K562 (cell line): ENCODE measurements around the gene CTCF. TPM values are rescaled to one million over a fixed set of nuclear protein-coding genes. Genes with fewer than 3 reads are reported as not detected.

Experiments
- ATAC-seq: fragments of 200-7000 bp; cut with Tn5 transposase; 3 replicates; pipeline ENCODE4 v1.9.1; 2020; ENCODE audit warnings: moderate library complexity
- BruUV-seq: library from RNA; stranded (reverse); fragments of 400-500 nt; replicated peaks from 2 replicates; lab custom pipeline; 2021; lab: Mats Ljungman, UMichigan
- CTCF ChIA-PET: fragments of 300-600 bp; formaldehyde crosslinking; extraction: SDS; loops from one replicate; lab custom pipeline; 2021; ENCODE audit warnings: low intra/inter-chr PET ratio; lab: Yijun Ruan, JAX
- POLR2A ChIA-PET: fragments of 300-600, 350-650 bp; sonication (Branson Sonifier 250); formaldehyde crosslinking; extraction: SDS; loops from one replicate; lab custom pipeline; 2021; ENCODE audit warnings: antibody characterized with exemption, inconsistent platforms; lab: Yijun Ruan, JAX
- DNase-seq, 4 experiments: peaks; one replicate each; pipeline versions ENCODE4 v3.0.0 to v3.0.0-alpha.2; 2011 to 2018; ENCODE audit warnings: low spot score in 3 of 4, mixed read lengths in 3 of 4; ENCODE audit errors: extremely low read depth in 1 of 4
- FAIRE-seq: peaks from 2 replicates; lab custom pipeline; 2011; peaks lifted over from hg19 to GRCh38; lab: Jason Lieb, UNC
- H2AFZ ChIP-seq: 2 replicates; pipeline ENCODE4 v1.6.0; 2011; ENCODE audit warnings: low read depth, low read length, control low read depth, inconsistent platforms
- H3K27ac ChIP-seq: fragments of 200-600 bp; 3 replicates; pipeline ENCODE4 v1.8.0; 2011; ENCODE audit warnings: low read depth, mild to moderate bottlenecking, control low read depth, inconsistent platforms, low read length, moderate library complexity, mixed read lengths; ENCODE audit errors: extremely low read depth
- H3K27me3 ChIP-seq, 2 experiments: fragments of 300-600 bp in 1 of 2; 2 replicates in 1 of 2; 3 replicates in 1 of 2; pipeline versions ENCODE4 v1.6.0 to v1.8.0; 2011; ENCODE audit warnings: inconsistent platforms in 2 of 2, low read length in 2 of 2, mild to moderate bottlenecking in 1 of 2, mixed read lengths in 1 of 2, moderate library complexity in 1 of 2; ENCODE audit not compliant: control insufficient read depth in 2 of 2, insufficient read depth in 2 of 2
- H3K36me3 ChIP-seq: fragments of 300-600 bp; 3 replicates; pipeline ENCODE4 v1.8.0; 2011; ENCODE audit warnings: mild to moderate bottlenecking, low read length, inconsistent platforms; ENCODE audit not compliant: control insufficient read depth, insufficient read depth
- H3K4me1 ChIP-seq, 2 experiments: fragments of 200-600 bp in 1 of 2; replicated peaks in 1 of 2; 2 replicates in 1 of 2; 3 replicates in 1 of 2; pipeline versions ENCODE4 v1.5.1 to v1.8.0; 2011; ENCODE audit warnings: inconsistent platforms in 2 of 2, low read length in 2 of 2, mild to moderate bottlenecking in 1 of 2, mixed read lengths in 1 of 2, moderate library complexity in 1 of 2; ENCODE audit not compliant: control insufficient read depth in 2 of 2, insufficient read depth in 2 of 2
- H3K4me2 ChIP-seq: 2 replicates; pipeline ENCODE4 v1.6.1; 2011; ENCODE audit warnings: low read length, control low read depth, inconsistent platforms, mixed read lengths; ENCODE audit not compliant: insufficient read depth
- H3K4me3 ChIP-seq: fragments of 200-600 bp; sonication (generic), shearing (Covaris generic); 2 replicates; pipeline ENCODE4 v1.5.1; 2016; ENCODE audit warnings: control low read depth, inconsistent platforms
- H3K79me2 ChIP-seq: fragments of 200-600 bp; 3 replicates; pipeline ENCODE4 v1.8.0; 2011; ENCODE audit warnings: low read length, inconsistent platforms; ENCODE audit not compliant: control insufficient read depth, insufficient read depth
- H3K9ac ChIP-seq, 2 experiments: 2 replicates each; pipeline versions ENCODE4 v1.6.0 to v1.6.1; 2011; ENCODE audit warnings: low read depth in 2 of 2, low read length in 2 of 2, control low read depth in 1 of 2, inconsistent platforms in 1 of 2, mild to moderate bottlenecking in 1 of 2, mixed read lengths in 1 of 2; ENCODE audit not compliant: insufficient read depth in 1 of 2
- H3K9me1 ChIP-seq: one replicate; pipeline ENCODE4 v1.6.0; 2011; ENCODE audit warnings: inconsistent platforms, mild to moderate bottlenecking, low read length, moderate library complexity; ENCODE audit not compliant: control insufficient read depth, insufficient read depth
- H3K9me3 ChIP-seq: replicated peaks from 2 replicates; pipeline ENCODE4 v1.5.1; 2011; ENCODE audit warnings: low read depth, low read length, inconsistent platforms; ENCODE audit not compliant: control insufficient read depth, insufficient read depth
- H4K20me1 ChIP-seq: replicated peaks from 2 replicates; pipeline ENCODE4 v1.6.1; 2011; ENCODE audit warnings: low read length, inconsistent platforms, mixed read lengths; ENCODE audit not compliant: control insufficient read depth, insufficient read depth
- DDX20 ChIP-seq: fragments of 450-650 bp; IDR thresholded peaks from 2 replicates; pipeline ENCODE4 v1.6.1; 2016; ENCODE audit warnings: missing genetic modification characterization, low read depth, mild to moderate bottlenecking, missing compliant biosample characterization, moderate library complexity
- EP300 ChIP-seq: IDR thresholded peaks from 2 replicates; pipeline ENCODE4 v1.6.1; 2012; ENCODE audit warnings: low read length, improper control_type of control experiment
- HLTF ChIP-seq: fragments of 450-650 bp; IDR thresholded peaks from 2 replicates; pipeline ENCODE4 v1.6.1; 2016
- POLR2G ChIP-seq: fragments of 200-400 bp; formaldehyde crosslinking; IDR thresholded peaks from 2 replicates; pipeline ENCODE4 v1.6.1; 2017; ENCODE audit warnings: low read depth, mild to moderate bottlenecking, antibody characterized with exemption, low read length, moderate library complexity
- TAL1 ChIP-seq: fragments of 450-650 bp; IDR thresholded peaks from 2 replicates; pipeline ENCODE4 v1.6.1; 2016; ENCODE audit warnings: mild to moderate bottlenecking
- XRCC5 ChIP-seq: fragments of 200-400 bp; formaldehyde crosslinking; IDR thresholded peaks from 2 replicates; pipeline ENCODE4 v1.6.1; 2017; ENCODE audit warnings: low read depth, mild to moderate bottlenecking, low read length
- ZFP36 ChIP-seq: fragments of 150-350 bp; IDR thresholded peaks from 2 replicates; pipeline ENCODE4 v1.6.1; 2018; ENCODE audit warnings: low read length, low read depth; ENCODE audit not compliant: partially characterized antibody
- ZNF561 ChIP-seq: fragments of 450-650 bp; formaldehyde crosslinking; conservative IDR thresholded peaks from 2 replicates; pipeline ENCODE4 v1.4.0; 2020; ENCODE audit warnings: mild to moderate bottlenecking, moderate library complexity
- ZNF778 ChIP-seq: fragments of 450-650 bp; formaldehyde crosslinking; IDR thresholded peaks from 2 replicates; pipeline ENCODE4 v1.4.0; 2020; ENCODE audit warnings: mild to moderate bottlenecking, moderate library complexity
- WGBS: fragments of 100-300 bp; shearing (Covaris generic); methylation state at CpG from one replicate; pipeline ENCODE4 v1.1.6; 2016; ENCODE audit warnings: low coverage, mixed read lengths; ENCODE audit not compliant: insufficient coverage; ENCODE audit errors: missing lambda C conversion rate; 5-methylcytosine and 5-hydroxymethylcytosine counted together
- in situ Hi-C: fragments of 300-500 bp; cut with MboI; formaldehyde crosslinking; loops from 4 replicates; pipeline ENCODE4 v1.15.0; 2018; ENCODE audit warnings: inconsistent platforms, mixed read lengths
- intact Hi-C: fragments of 100-400 bp; cut with micrococcal nuclease; formaldehyde crosslinking; loops from 2 replicates; pipeline ENCODE4 v1.14.2; 2022
- polyA plus RNA-seq, 8 experiments: library from polyadenylated mRNA; depleted of rRNA in 4 of 8; stranded (reverse) in 5 of 8; unstranded in 3 of 8; fragments of >200 nt; fragmentation: Nextera tagmentation in 2 of 8; fragmentation: Illumina TruSeq in 1 of 8; extraction: Ambion mirVana in 2 of 8; extraction: Trizol in 1 of 8; gene quantifications; 2 replicates each; pipeline versions ENCODE4 v1.2.1 to v1.2.3, GENCODE V29; 2011 to 2014; ENCODE audit warnings: inconsistent platforms in 1 of 8, missing spikeins in 1 of 8
- total RNA-seq, 7 experiments: library from RNA; depleted of rRNA in 6 of 7; stranded (reverse); fragments of >200 nt in 6 of 7; fragmentation: Illumina TruSeq in 2 of 7; extraction: Trizol in 2 of 7; gene quantifications; 2 replicates each; pipeline versions ENCODE4 v1.2.1 to v1.2.3, GENCODE V29; 2011 to 2021; ENCODE audit warnings: low replicate concordance in 1 of 7
- TF ChIP-seq, protein P1 (sequence below): fragments of 450-650 bp; IDR thresholded peaks from one replicate; pipeline ENCODE4 v1.6.1; 2018; ENCODE audit warnings: mild to moderate bottlenecking, moderate library complexity; ENCODE audit not compliant: partially characterized antibody
- TF ChIP-seq, protein P2 (sequence below), 2 experiments: IDR thresholded peaks; 2 replicates each; pipeline ENCODE4 v1.6.1; 2011; ENCODE audit warnings: borderline replicate concordance in 1 of 2, control low read depth in 1 of 2, low read depth in 1 of 2, low read length in 1 of 2, mild to moderate bottlenecking in 1 of 2, mixed read lengths in 1 of 2, moderate library complexity in 1 of 2; ENCODE audit not compliant: insufficient read depth in 1 of 2, insufficient read length in 1 of 2, poor library complexity in 1 of 2, severe bottlenecking in 1 of 2; ENCODE audit errors: extremely low read depth in 1 of 2
- TF ChIP-seq, protein P3 (sequence below): fragments of 450-650 bp; IDR thresholded peaks from 2 replicates; pipeline ENCODE4 v1.6.1; 2016; ENCODE audit warnings: low read depth, mild to moderate bottlenecking, moderate library complexity
- TF ChIP-seq, protein P4 (sequence below): IDR thresholded peaks from 2 replicates; pipeline ENCODE4 v1.6.1; 2011; ENCODE audit warnings: borderline replicate concordance, low read depth, mild to moderate bottlenecking, moderate library complexity, low read length; ENCODE audit not compliant: insufficient read depth, poor library complexity, severe bottlenecking

CTCF gene
- total and polyA plus RNA-seq, 9 of the 15 experiments (the other 6 are each of a cell fraction or from before 2014, with no cell fraction given), result 7.8 to 49.2 (median 33.9) TPM

DNA sequence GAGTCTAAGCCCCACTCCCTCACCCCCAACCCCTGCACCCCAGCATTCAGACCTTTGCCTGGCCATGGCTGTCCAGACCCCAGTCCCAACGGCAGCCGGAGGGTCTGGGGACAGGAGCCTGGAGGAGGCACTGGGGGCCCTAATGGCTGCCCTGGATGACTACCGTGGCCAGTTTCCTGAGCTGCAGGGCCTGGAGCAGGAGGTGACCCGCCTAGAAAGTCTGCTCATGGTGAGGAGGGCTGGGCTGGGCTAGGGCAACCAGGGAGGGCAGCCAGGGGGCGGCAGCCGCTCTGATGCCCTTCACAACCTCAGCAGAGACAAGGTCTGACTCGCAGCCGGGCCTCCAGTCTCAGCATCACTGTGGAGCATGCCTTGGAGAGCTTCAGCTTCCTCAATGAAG is 19.3 kb upstream of the CTCF start:
- in situ Hi-C loops (no loop called here), intact Hi-C loops (no loop called here)
- H3K4me2 ChIP-seq, result no peak overlapping the region

More for the DNA sequence above, 19.3 kb upstream of the CTCF start:
- peaks cover 0 to 42% of the 10 kb centered on the region in 2 experiments; a peak in 2 of 5 replicates for H3K4me1 ChIP-seq
- no peak overlapping the region for H3K9ac ChIP-seq
- no peaks in the 10 kb centered on the region for H3K9me3 ChIP-seq
- H3K27ac ChIP-seq, result no peak overlapping the region
- no peaks in the 10 kb centered on the region for H3K9me1 ChIP-seq
- H2AFZ ChIP-seq, result no peak overlapping the region
- H3K27me3 ChIP-seq, result no peaks in the 10 kb centered on the region
- ChIA-PET CTCF (no interaction called here), POLR2A (interaction anchor here (0.6 to 1.6 kb wide), 3 partner anchors 18 to 24 kb away, joined by 3 to 5 read pairs (median 3); no protein-coding TSS in a partner anchor)
- WGBS, result 76% methylated on average over 8 of the region's 8 CpGs
- DNase-seq (no peak), ATAC-seq (no peak), FAIRE-seq (no peak)
- H4K20me1 ChIP-seq, result peaks cover 5% of the 10 kb centered on the region; the same call in 1 of the 2 replicates
- H3K36me3 ChIP-seq, result peaks cover 53% of the 10 kb centered on the region; the same call in 1 of the 3 replicates
- no peaks in the 10 kb centered on the region for H3K79me2 ChIP-seq
- TF ChIP-seq, protein P1, sequence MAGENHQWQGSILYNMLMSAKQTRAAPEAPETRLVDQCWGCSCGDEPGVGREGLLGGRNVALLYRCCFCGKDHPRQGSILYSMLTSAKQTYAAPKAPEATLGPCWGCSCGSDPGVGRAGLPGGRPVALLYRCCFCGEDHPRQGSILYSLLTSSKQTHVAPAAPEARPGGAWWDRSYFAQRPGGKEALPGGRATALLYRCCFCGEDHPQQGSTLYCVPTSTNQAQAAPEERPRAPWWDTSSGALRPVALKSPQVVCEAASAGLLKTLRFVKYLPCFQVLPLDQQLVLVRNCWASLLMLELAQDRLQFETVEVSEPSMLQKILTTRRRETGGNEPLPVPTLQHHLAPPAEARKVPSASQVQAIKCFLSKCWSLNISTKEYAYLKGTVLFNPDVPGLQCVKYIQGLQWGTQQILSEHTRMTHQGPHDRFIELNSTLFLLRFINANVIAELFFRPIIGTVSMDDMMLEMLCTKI, result no peak
- no peak for TF ChIP-seq ZNF561
- TF ChIP-seq EP300, result no peak
- TF ChIP-seq, protein P2, sequence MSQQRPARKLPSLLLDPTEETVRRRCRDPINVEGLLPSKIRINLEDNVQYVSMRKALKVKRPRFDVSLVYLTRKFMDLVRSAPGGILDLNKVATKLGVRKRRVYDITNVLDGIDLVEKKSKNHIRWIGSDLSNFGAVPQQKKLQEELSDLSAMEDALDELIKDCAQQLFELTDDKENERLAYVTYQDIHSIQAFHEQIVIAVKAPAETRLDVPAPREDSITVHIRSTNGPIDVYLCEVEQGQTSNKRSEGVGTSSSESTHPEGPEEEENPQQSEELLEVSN (IDR thresholded peaks at IDR 0.05; ENCODE audit: borderline replicate concordance in 1 of 2, extremely low read depth in 1 of 2, insufficient read depth in 1 of 2, insufficient read length in 1 of 2, low read depth in 1 of 2, low read length in 1 of 2, poor library complexity in 1 of 2, severe bottlenecking in 1 of 2), result no peak
- TF ChIP-seq, protein P3, sequence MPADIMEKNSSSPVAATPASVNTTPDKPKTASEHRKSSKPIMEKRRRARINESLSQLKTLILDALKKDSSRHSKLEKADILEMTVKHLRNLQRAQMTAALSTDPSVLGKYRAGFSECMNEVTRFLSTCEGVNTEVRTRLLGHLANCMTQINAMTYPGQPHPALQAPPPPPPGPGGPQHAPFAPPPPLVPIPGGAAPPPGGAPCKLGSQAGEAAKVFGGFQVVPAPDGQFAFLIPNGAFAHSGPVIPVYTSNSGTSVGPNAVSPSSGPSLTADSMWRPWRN, result no peak
- TF ChIP-seq ZFP36, result peak; percentile 61
- TF ChIP-seq, protein P4, sequence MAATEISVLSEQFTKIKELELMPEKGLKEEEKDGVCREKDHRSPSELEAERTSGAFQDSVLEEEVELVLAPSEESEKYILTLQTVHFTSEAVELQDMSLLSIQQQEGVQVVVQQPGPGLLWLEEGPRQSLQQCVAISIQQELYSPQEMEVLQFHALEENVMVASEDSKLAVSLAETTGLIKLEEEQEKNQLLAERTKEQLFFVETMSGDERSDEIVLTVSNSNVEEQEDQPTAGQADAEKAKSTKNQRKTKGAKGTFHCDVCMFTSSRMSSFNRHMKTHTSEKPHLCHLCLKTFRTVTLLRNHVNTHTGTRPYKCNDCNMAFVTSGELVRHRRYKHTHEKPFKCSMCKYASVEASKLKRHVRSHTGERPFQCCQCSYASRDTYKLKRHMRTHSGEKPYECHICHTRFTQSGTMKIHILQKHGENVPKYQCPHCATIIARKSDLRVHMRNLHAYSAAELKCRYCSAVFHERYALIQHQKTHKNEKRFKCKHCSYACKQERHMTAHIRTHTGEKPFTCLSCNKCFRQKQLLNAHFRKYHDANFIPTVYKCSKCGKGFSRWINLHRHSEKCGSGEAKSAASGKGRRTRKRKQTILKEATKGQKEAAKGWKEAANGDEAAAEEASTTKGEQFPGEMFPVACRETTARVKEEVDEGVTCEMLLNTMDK, result no peak
- no peak for TF ChIP-seq TAL1
- no peak for TF ChIP-seq ZNF778
- peak; percentile 46 for TF ChIP-seq POLR2G
- TF ChIP-seq XRCC5, result no peak
- no peak for TF ChIP-seq HLTF
- TF ChIP-seq DDX20, result no peak
- no peak overlapping the region for H3K4me3 ChIP-seq
- BruUV-seq, result no TSS peak
